HL-60/S4 treated with phorbol 12-myristate 13-acetate at 8.2 ng/mL for 4 days and 3 days (cell line): Measurements from ENCODE around the gene TRIM49D2.
"Not testable (repeated sequence)": the region's sequence is repeated elsewhere in the genome, so short reads cannot be mapped to it uniquely, and the experiment has no call there.

Experiments
- in situ Hi-C: fragments of 300-500 bp; cut with MboI; formaldehyde crosslinking; loops from 2 replicates; pipeline ENCODE4 v1.15.0; 2022; ENCODE audit warnings: low sequenced_read_pairs

The TRIM49D2 gene, protein sequence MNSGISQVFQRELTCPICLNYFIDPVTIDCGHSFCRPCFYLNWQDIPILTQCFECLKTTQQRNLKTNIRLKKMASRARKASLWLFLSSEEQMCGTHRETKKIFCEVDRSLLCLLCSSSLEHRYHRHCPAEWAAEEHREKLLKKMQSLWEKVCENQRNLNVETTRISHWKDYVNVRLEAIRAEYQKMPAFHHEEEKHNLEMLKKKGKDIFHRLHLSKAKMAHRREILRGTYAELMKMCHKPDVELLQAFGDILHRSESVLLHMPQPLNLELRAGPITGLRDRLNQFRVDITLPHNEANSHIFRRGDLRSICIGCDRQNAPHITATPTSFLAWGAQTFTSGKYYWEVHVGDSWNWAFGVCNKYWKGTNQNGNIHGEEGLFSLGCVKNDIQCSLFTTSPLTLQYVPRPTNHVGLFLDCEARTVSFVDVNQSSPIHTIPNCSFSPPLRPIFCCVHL

DNA sequence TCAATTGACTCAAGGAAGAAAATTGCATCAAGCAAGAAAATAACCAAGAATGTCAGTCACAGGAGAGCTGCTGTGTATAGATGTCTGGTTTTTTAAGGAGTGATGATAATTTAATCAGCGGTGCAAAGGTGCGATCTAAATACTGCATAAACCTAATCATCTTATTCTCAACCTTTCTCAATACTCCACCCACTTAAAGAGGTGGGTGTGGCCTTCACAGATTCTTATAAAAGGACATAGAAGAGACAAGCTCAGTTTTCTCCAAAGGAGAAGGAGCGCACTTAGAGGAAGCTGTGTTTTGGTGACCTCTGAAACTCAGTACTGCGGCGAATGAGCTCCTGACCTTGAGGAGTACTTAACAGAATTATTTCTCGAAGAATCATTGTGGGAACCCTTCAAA is at the start of gene TRIM49D2:
Gene TRIM49D2, plus strand, starts transcription at position 301 of the 400 bp plus-strand sequence. CDS start 2,698 bp downstream, outside the sequence.
- in situ Hi-C loops, result not testable (repeated sequence)

DNA sequence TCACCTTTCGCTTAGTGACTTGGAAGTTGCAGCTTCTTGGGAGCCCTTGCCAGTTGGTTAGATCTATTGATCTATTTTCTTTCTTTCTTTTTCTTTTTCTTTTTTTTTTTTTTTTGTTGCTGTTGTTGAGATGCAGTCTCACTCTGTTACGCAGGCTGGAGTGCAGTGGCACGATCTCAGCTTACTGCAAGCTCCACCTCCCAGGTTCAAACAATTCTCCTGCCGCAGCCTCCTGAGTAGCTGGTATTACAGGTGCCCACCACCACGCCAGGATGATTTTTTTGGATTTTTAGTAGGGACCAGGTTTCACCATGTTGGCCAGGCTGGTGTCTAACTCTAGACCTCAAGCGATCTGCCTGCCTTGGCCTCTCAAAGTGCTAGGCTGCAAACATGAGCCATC is 46.4 kb upstream of the TRIM49D2 start:
- in situ Hi-C loops, result not testable (repeated sequence)

DNA sequence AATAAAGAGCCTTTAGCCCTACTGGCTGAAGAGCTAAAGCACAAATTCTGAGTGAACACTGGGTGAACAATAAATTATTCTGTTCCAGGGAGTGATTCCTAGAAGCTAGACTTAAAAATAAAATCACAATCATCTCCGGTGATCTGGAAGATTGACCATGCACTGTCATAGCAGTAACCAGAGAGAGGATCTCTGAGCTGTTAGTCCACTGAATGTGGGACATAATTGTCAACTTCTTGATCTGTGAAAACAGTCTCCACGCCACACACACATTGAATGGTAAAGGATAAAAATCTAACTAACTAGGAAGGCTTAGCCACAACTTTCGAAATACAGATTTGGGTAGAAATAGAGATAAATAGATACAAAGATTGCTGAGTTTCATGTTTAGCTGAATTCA is 30.6 kb upstream of the TRIM49D2 start:
- in situ Hi-C loops, result not testable (repeated sequence)

DNA sequence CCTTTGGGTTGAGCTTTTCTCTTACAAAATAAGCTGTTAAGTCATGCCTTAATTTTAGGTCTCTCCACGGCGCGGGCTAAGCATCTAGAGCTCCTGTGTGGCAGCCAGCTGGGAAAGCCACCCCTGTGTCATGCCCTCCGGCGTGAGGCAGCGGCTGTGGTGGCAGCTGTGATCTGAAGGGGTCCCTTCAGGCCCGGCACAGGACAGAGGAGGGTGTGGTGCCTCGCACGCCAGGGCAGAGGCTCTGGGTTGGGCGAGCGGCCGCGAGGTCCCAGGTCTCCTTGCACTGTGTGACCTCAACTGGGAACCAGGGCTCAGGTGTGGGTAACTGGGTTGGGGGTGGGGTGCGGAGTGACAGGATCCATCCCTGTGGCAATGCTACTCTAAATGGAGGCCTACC is 23.1 kb upstream of the TRIM49D2 start:
- in situ Hi-C loops, result not testable (repeated sequence)

DNA sequence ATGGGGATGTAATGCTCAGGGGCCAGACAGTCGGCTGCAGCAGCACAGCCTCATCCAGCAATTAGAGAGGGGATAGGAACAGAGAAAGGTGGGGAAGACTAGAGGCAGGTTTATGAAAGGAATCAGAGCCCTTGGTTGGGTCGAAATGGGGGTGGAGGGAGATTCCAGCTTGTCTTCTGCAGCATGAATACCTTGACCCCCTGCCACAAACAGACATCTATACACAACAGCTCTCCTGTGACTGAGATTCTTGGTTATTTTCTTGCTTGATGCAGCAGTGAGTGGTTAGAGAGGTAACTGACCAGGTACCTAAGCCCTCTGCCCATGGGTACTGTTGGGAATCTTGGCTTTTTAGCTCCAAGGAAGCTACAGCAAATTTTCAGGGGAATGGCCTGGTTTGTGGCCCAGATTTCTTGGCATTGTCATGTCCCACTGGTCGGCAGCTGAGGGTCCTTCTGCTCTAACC is 1.6 kb upstream of the TRIM49D2 start, which contains the start of gene TRIM49D1:
Gene TRIM49D1, minus strand, starts transcription at position 51 of the 466 bp plus-strand sequence. CDS start 4,535 bp downstream, outside the sequence.
- in situ Hi-C loops, result no loop called here

DNA sequence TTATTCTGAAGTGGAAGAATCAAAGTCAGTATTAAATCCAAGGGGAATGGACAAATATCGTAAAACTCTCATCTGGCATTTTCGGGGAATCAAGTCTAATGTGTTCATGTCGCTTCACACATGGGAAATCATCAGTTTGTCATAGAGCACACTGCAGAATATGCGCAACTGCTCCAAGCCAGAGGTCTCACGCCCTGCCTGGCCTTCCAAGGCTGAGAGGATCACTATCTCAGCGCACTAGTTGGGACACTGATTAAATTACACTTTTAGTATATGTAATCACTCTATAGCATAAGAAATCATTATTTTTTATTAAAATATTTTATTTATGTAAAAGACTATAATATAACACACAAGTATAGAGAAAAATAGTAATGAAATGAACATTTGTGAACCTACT is 37.0 kb downstream of the TRIM49D2 start:
- in situ Hi-C loops, result not testable (repeated sequence)

DNA sequence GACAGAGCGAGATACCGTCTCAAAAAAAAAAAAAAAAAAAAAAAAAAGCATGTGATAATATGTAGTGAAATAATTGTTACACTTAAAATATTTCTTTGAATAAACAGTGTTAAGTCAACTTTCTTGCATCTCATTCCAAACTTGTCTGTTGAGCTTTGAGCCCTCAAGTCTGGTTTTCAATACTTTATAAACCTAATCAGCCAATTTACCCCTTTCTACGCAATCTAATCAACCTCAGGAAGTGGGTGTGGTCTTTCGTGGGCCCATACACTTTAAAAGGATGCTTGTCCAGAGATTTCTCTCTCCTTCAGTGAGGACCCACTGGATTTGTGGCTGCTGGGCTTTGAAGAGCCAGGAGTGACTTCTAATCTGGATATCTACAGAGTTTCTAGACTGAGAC is 41.9 kb downstream of the TRIM49D2 start, which contains the start of gene TRIM64:
Gene TRIM64, plus strand, starts transcription at position 301 of the 400 bp plus-strand sequence. CDS start 2,467 bp downstream, outside the sequence.
- in situ Hi-C loops, result not testable (repeated sequence)
